ENCODE data around the gene SMIM24. TPM values are rescaled to one million over a fixed set of nuclear protein-coding genes. Genes with fewer than 3 reads are reported as not detected.
"Not testable (repeated sequence)": the region's sequence is repeated elsewhere in the genome, so short reads cannot be mapped to it uniquely, and the experiment has no call there.

SMIM24 gene
- total RNA-seq (ENCODE audit: unreplicated experiment): not detected
- long read RNA-seq: 0 reads

GRCh38 chr19:3480383-3481091, at the start of gene SMIM24:
SMIM24 (minus strand) TSS chr19:3480525; CDS start chr19:3480463, 62 bp downstream.
- no peak within 1 kb of the TSS for H3K27ac Mint-ChIP-seq (ENCODE audit: unreplicated experiment)
- no peaks in the 10 kb centered on the region for H3K9me3 Mint-ChIP-seq (ENCODE audit: unreplicated experiment)
- H3K4me1 Mint-ChIP-seq (ENCODE audit: unreplicated experiment): no peaks in the 10 kb centered on the region
- H3K4me3 Mint-ChIP-seq (ENCODE audit: unreplicated experiment): no peak within 1 kb of the TSS
- peaks cover 11% of the 10 kb centered on the region for H3K27me3 Mint-ChIP-seq (ENCODE audit: unreplicated experiment)
- TF ChIP-seq CTCF (IDR thresholded peaks at IDR 0.05; ENCODE audit: unreplicated experiment): no peak
- no peak for DNase-seq (ENCODE audit: low spot score)
- H3K36me3 Mint-ChIP-seq (ENCODE audit: low read depth, unreplicated experiment): peaks cover 3% of the 10 kb centered on the region

- H3K27ac Mint-ChIP-seq (ENCODE audit: unreplicated experiment); DNase-seq (ENCODE audit: low spot score); H3K4me1 Mint-ChIP-seq (ENCODE audit: unreplicated experiment); H3K4me3 Mint-ChIP-seq (ENCODE audit: unreplicated experiment); H3K9me3 Mint-ChIP-seq (ENCODE audit: unreplicated experiment); H3K27me3 Mint-ChIP-seq (ENCODE audit: unreplicated experiment): not testable (repeated sequence)
- H3K36me3 Mint-ChIP-seq (ENCODE audit: low read depth, unreplicated experiment): peaks cover 15% of the 10 kb centered on the region
These were observed 49.0 kb upstream of the SMIM24 start for GRCh38 chr19:3529299-3529698.

GRCh38 chr19:3528539-3529211, 48.4 kb upstream of the SMIM24 start:
- no peak for DNase-seq (ENCODE audit: low spot score)
- no peak overlapping the region for H3K27ac Mint-ChIP-seq (ENCODE audit: unreplicated experiment)
- peaks cover 13% of the 10 kb centered on the region for H3K36me3 Mint-ChIP-seq (ENCODE audit: low read depth, unreplicated experiment)
- H3K9me3 Mint-ChIP-seq (ENCODE audit: unreplicated experiment): no peaks in the 10 kb centered on the region
- H3K27me3 Mint-ChIP-seq (ENCODE audit: unreplicated experiment): peaks cover 9% of the 10 kb centered on the region
- no peak overlapping the region for H3K4me3 Mint-ChIP-seq (ENCODE audit: unreplicated experiment)
- H3K4me1 Mint-ChIP-seq (ENCODE audit: unreplicated experiment): no peaks in the 10 kb centered on the region
- no peak for TF ChIP-seq CTCF (IDR thresholded peaks at IDR 0.05; ENCODE audit: unreplicated experiment)

- Mint-ChIP-seq H3K36me3 (ENCODE audit: low read depth, unreplicated experiment) (peaks cover 9% of the 10 kb centered on the region), H3K4me1 (ENCODE audit: unreplicated experiment) (no peaks in the 10 kb centered on the region), H3K4me3 (ENCODE audit: unreplicated experiment) (no peak overlapping the region), H3K27me3 (ENCODE audit: unreplicated experiment) (peaks cover 8% of the 10 kb centered on the region), H3K9me3 (ENCODE audit: unreplicated experiment) (no peaks in the 10 kb centered on the region), H3K27ac (ENCODE audit: unreplicated experiment) (no peak overlapping the region)
- no peak for TF ChIP-seq CTCF (IDR thresholded peaks at IDR 0.05; ENCODE audit: unreplicated experiment)
- DNase-seq (ENCODE audit: low spot score): no peak
These were observed 47.8 kb upstream of the SMIM24 start for GRCh38 chr19:3528080-3528479.

- Mint-ChIP-seq H3K9me3 (ENCODE audit: unreplicated experiment) (no peaks in the 10 kb centered on the region), H3K27me3 (ENCODE audit: unreplicated experiment) (peaks cover 6% of the 10 kb centered on the region), H3K4me3 (ENCODE audit: unreplicated experiment) (no peak overlapping the region), H3K36me3 (ENCODE audit: low read depth, unreplicated experiment) (peaks cover 9% of the 10 kb centered on the region), H3K27ac (ENCODE audit: unreplicated experiment) (no peak overlapping the region), H3K4me1 (ENCODE audit: unreplicated experiment) (no peaks in the 10 kb centered on the region)
- no peak for DNase-seq (ENCODE audit: low spot score)
- no peak for TF ChIP-seq CTCF (IDR thresholded peaks at IDR 0.05; ENCODE audit: unreplicated experiment)
These were observed 47.0 kb upstream of the SMIM24 start for GRCh38 chr19:3527238-3527910.

Data from endothelial cell (in vitro differentiated cells).